HepG2 (cell line): ENCODE data around the gene FAM181A. TPM values are rescaled to one million over a fixed set of nuclear protein-coding genes. Genes with fewer than 3 reads are reported as not detected.
A peak's percentile ranks its signal among the peaks of the same experiment; 100 is the strongest.

Experiments
- CBFB ChIP-seq: sonication (generic); formaldehyde crosslinking; IDR thresholded peaks from 2 replicates; pipeline ENCODE4 v1.4.0; 2020; ENCODE audit warnings: missing genetic modification reagents
- CCDC6 ChIP-seq: sonication (generic); formaldehyde crosslinking; IDR thresholded peaks from 2 replicates; pipeline ENCODE4 v1.8.1; 2022; ENCODE audit warnings: mild to moderate bottlenecking, missing genetic modification reagents, moderate library complexity
- HNF1B ChIP-seq: sonication (generic); formaldehyde crosslinking; IDR thresholded peaks from 2 replicates; pipeline ENCODE4 v1.5.1; 2020; ENCODE audit warnings: mild to moderate bottlenecking, moderate library complexity, missing genetic modification reagents
- NONO ChIP-seq, 2 experiments: fragments of 450-650 bp in 1 of 2; sonication (generic) in 1 of 2; formaldehyde crosslinking in 1 of 2; IDR thresholded peaks in 1 of 2; conservative IDR thresholded peaks in 1 of 2; 2 replicates each; pipeline versions ENCODE4 v1.6.1 to v1.8.0; 2017 to 2022; ENCODE audit warnings: mild to moderate bottlenecking in 1 of 2, missing genetic modification reagents in 1 of 2, moderate library complexity in 1 of 2
- PHB2 ChIP-seq: fragments of 450-650 bp; IDR thresholded peaks from 2 replicates; pipeline ENCODE4 v1.6.1; 2018; ENCODE audit not compliant: partially characterized antibody
- TOE1 ChIP-seq: sonication (generic); formaldehyde crosslinking; IDR thresholded peaks from 2 replicates; pipeline ENCODE4 v1.4.0; 2020; ENCODE audit warnings: mild to moderate bottlenecking, missing genetic modification reagents
- ZBTB4 ChIP-seq: sonication (generic); formaldehyde crosslinking; IDR thresholded peaks from 2 replicates; pipeline ENCODE4 v1.4.0; 2020; ENCODE audit warnings: missing genetic modification reagents, mild to moderate bottlenecking, borderline replicate concordance
- ZHX2 ChIP-seq, 2 experiments: sonication (generic) in 1 of 2; formaldehyde crosslinking in 1 of 2; IDR thresholded peaks; 2 replicates each; pipeline versions ENCODE4 v1.6.1 to v1.9.0; 2014 to 2022; ENCODE audit warnings: antibody characterized with exemption in 1 of 2, borderline replicate concordance in 1 of 2, inconsistent platforms in 1 of 2, low read depth in 1 of 2, missing genetic modification reagents in 1 of 2
- ZNF350 ChIP-seq: sonication (generic); formaldehyde crosslinking; IDR thresholded peaks from 2 replicates; pipeline ENCODE4 v1.4.0; 2020; ENCODE audit warnings: mild to moderate bottlenecking, low read depth, missing genetic modification reagents, borderline replicate concordance
- ZNF549 ChIP-seq: sonication (generic); formaldehyde crosslinking; IDR thresholded peaks from 2 replicates; pipeline ENCODE4 v1.5.0; 2020; ENCODE audit warnings: missing genetic modification reagents
- ZNF609 ChIP-seq: sonication (generic); formaldehyde crosslinking; IDR thresholded peaks from 2 replicates; pipeline ENCODE4 v1.4.0; 2020; ENCODE audit warnings: mild to moderate bottlenecking, missing genetic modification reagents, borderline replicate concordance
- polyA plus RNA-seq, 8 experiments: library from polyadenylated mRNA; depleted of rRNA in 3 of 8; stranded (reverse) in 7 of 8; unstranded in 1 of 8; fragments of >200 nt; fragmentation: Illumina TruSeq in 4 of 8; extraction: Trizol in 4 of 8; gene quantifications; 2 replicates each; pipeline versions ENCODE4 v1.2.1 to v1.2.3, GENCODE V29; 2011 to 2016; ENCODE audit warnings: low read depth in 4 of 8, missing spikeins in 1 of 8, mixed read lengths in 1 of 8; ENCODE audit not compliant: insufficient read depth in 1 of 8
- total RNA-seq, 5 experiments: library from RNA; depleted of rRNA; stranded (reverse); fragments of >200 nt; fragmentation: Illumina TruSeq; extraction: Trizol; gene quantifications; 2 replicates each; pipeline ENCODE4 v1.2.3, GENCODE V29; 2016; ENCODE audit warnings: low read depth in 1 of 5

The FAM181A gene
- total and polyA plus RNA-seq, 2 of the 13 experiments (the other 11 are each of a cell fraction or from before 2014, with no cell fraction given): 1.1 to 1.5 TPM

- TF ChIP-seq ZNF609 (CRISPR knock-in tag): no peak
- TF ChIP-seq NONO (IDR thresholded peaks at IDR 0.05): no peak
- TF ChIP-seq NONO (CRISPR knock-in tag; conservative IDR thresholded peaks at IDR 0.05): no peak
- peak; percentile 61; the same call in 1 of the 2 replicates for TF ChIP-seq CCDC6 (CRISPR knock-in tag)
- no peak for TF ChIP-seq ZNF549 (CRISPR knock-in tag)
- no peak for TF ChIP-seq ZBTB4 (CRISPR knock-in tag)
- no peak for TF ChIP-seq TOE1 (CRISPR knock-in tag)
- TF ChIP-seq ZNF350: no peak
- peak; percentile 25; the same call in 1 of the 2 replicates for TF ChIP-seq HNF1B (CRISPR knock-in tag)
- no peak for TF ChIP-seq ZHX2 (IDR thresholded peaks at IDR 0.05; ENCODE audit: low read depth)
- TF ChIP-seq ZHX2 (CRISPR knock-in tag; IDR thresholded peaks at IDR 0.05; ENCODE audit: borderline replicate concordance): no peak
- TF ChIP-seq CBFB (CRISPR knock-in tag): no peak
- TF ChIP-seq PHB2: no peak
Observed at GRCh38 chr14:93953739-93954515, 26.8 kb downstream of the FAM181A start (continued).
